Keratinocyte (primary cell): Measurements from ENCODE around the gene GSK3A. TPM values are rescaled to one million over a fixed set of nuclear protein-coding genes. Genes with fewer than 3 reads are reported as not detected.

Source experiments
- DNase-seq: peaks from one replicate; pipeline ENCODE4 v3.0.0-alpha.2; 2011; ENCODE audit warnings: low read depth, missing footprints, low spot score
- FAIRE-seq: peaks from 2 replicates; lab custom pipeline; 2011; peaks lifted over from hg19 to GRCh38; lab: Jason Lieb, UNC
- H2AFZ ChIP-seq: 2 replicates; pipeline ENCODE4 v1.6.0; 2012; ENCODE audit warnings: low read length, control low read depth, inconsistent platforms; ENCODE audit not compliant: control insufficient read depth
- H3K27ac ChIP-seq: 2 replicates; pipeline ENCODE4 v1.5.1; 2011; ENCODE audit warnings: low read length; ENCODE audit not compliant: control insufficient read depth, insufficient read depth
- H3K27me3 ChIP-seq: 3 replicates; pipeline ENCODE4 v1.6.0; 2011; ENCODE audit warnings: low read length; ENCODE audit not compliant: control insufficient read depth, insufficient read depth; ENCODE audit errors: extremely low read depth
- H3K36me3 ChIP-seq, 2 experiments: 2 replicates in 1 of 2; 3 replicates in 1 of 2; pipeline ENCODE4 v1.5.1; 2011; ENCODE audit warnings: low read length in 2 of 2, mild to moderate bottlenecking in 1 of 2; ENCODE audit not compliant: control insufficient read depth in 2 of 2, insufficient read depth in 2 of 2; ENCODE audit errors: extremely low read depth in 1 of 2
- H3K4me1 ChIP-seq: 3 replicates; pipeline ENCODE4 v1.5.1; 2011; ENCODE audit warnings: low read length; ENCODE audit not compliant: control insufficient read depth, insufficient read depth; ENCODE audit errors: extremely low read depth
- H3K4me2 ChIP-seq: 3 replicates; pipeline ENCODE4 v1.6.0; 2011; ENCODE audit warnings: low read depth, low read length; ENCODE audit not compliant: control insufficient read depth, insufficient read depth; ENCODE audit errors: extremely low read depth
- H3K4me3 ChIP-seq, 3 experiments: fragments of 200-600 bp in 1 of 3; sonication (generic) in 1 of 3; 2 replicates in 2 of 3; 3 replicates in 1 of 3; pipeline ENCODE4 v1.5.1; 2011 to 2016; ENCODE audit warnings: low read length in 3 of 3, mild to moderate bottlenecking in 3 of 3, control low read depth in 2 of 3, inconsistent platforms in 1 of 3, low read depth in 1 of 3, mixed read lengths in 1 of 3, mixed run types in 1 of 3, moderate library complexity in 1 of 3; ENCODE audit not compliant: control insufficient read depth in 2 of 3, insufficient read depth in 2 of 3; ENCODE audit errors: extremely low read depth in 1 of 3
- H3K79me2 ChIP-seq: 2 replicates; pipeline ENCODE4 v1.6.0; 2012; ENCODE audit warnings: low read length; ENCODE audit not compliant: control insufficient read depth, insufficient read depth
- H3K9ac ChIP-seq: 3 replicates; pipeline ENCODE4 v1.6.0; 2011; ENCODE audit warnings: low read length; ENCODE audit not compliant: control insufficient read depth, insufficient read depth; ENCODE audit errors: extremely low read depth
- H3K9me1 ChIP-seq: 3 replicates; pipeline ENCODE4 v1.6.0; 2011; ENCODE audit warnings: low read length; ENCODE audit not compliant: control insufficient read depth, insufficient read depth; ENCODE audit errors: extremely low read depth
- H3K9me3 ChIP-seq: 2 replicates; pipeline ENCODE4 v1.5.1; 2012; ENCODE audit warnings: low read depth, low read length; ENCODE audit not compliant: control insufficient read depth
- H4K20me1 ChIP-seq: 3 replicates; pipeline ENCODE4 v1.6.0; 2011; ENCODE audit warnings: low read length; ENCODE audit not compliant: control insufficient read depth, insufficient read depth; ENCODE audit errors: extremely low read depth
- EZH2 ChIP-seq: IDR thresholded peaks from one replicate; pipeline ENCODE4 v1.6.1; 2012; ENCODE audit warnings: inconsistent platforms, mild to moderate bottlenecking, low read length, moderate library complexity
- dilution Hi-C: fragments of 300-500 bp; cut with MboI; formaldehyde crosslinking; loops from one replicate; pipeline ENCODE4 v1.7.0; 2020; ENCODE audit warnings: low sequenced_read_pairs; ENCODE audit not compliant: extremely low pct_ligation_motif_present
- polyA plus RNA-seq, 5 experiments: library from polyadenylated mRNA; depleted of rRNA in 3 of 5; stranded (reverse) in 3 of 5; stranded (forward) in 1 of 5; unstranded in 1 of 5; fragments of >200 nt; gene quantifications; 1 replicate in 1 of 5; 2 replicates in 3 of 5; 3 replicates in 1 of 5; pipeline versions ENCODE4 v1.2.1 to v1.2.3, GENCODE V29; 2011 to 2012; ENCODE audit warnings: missing spikeins in 2 of 5, low read depth in 1 of 5, low replicate concordance in 1 of 5
- TF ChIP-seq, protein P1 (sequence below), 3 experiments: IDR thresholded peaks in 1 of 3; conservative IDR thresholded peaks in 1 of 3; optimal IDR thresholded peaks in 1 of 3; 2 replicates in 2 of 3; 3 replicates in 1 of 3; pipeline versions ENCODE3 to v1.5.1; 2011; ENCODE audit warnings: low read length in 3 of 3, mild to moderate bottlenecking in 3 of 3, moderate library complexity in 2 of 3, control low read depth in 1 of 3, inconsistent platforms in 1 of 3; ENCODE audit not compliant: insufficient read depth in 2 of 3; ENCODE audit errors: extremely low read depth in 1 of 3

Gene GSK3A
- polyA plus RNA-seq, 1 donor (not counting 4 experiments of a cell fraction or from before 2014, with no cell fraction given): 36.9 TPM

DNA sequence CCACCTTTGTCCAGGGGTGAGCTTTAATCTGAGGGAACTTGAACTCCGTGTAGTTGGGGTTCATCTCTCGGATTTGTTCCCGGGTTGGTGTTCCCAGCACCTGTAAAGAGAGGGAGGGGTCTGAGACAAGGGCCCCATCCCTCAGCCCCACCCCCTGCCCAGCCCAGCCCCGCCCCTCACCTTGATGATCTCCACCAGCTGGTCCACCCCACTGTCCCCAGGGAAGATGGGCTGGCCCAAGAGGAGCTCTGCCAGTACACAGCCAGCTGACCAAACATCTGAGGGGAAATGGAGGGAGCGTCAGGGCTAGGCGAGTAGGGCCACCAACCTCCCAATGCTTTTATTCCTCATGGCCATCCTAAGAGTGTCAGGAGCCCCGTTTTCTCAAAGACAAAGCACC, 9.3 kb downstream of the GSK3A start:
- H3K27me3 ChIP-seq: no peaks in the 10 kb centered on the region
- no peaks in the 10 kb centered on the region for H3K4me1 ChIP-seq
- dilution Hi-C loops: no loop called here
- no peak overlapping the region for H3K4me2 ChIP-seq
- no peak overlapping the region for H3K4me3 ChIP-seq
- peaks cover 35% of the 10 kb centered on the region for H3K79me2 ChIP-seq
- H4K20me1 ChIP-seq: peaks cover 9% of the 10 kb centered on the region
- H3K9ac ChIP-seq: no peak overlapping the region
- no peaks in the 10 kb centered on the region for H3K9me3 ChIP-seq
- H3K36me3 ChIP-seq: peaks cover 46 to 47% of the 10 kb centered on the region in 2 experiments
- DNase-seq (no peak), FAIRE-seq (no peak)
- no peak overlapping the region for H3K27ac ChIP-seq
- H2AFZ ChIP-seq: no peak overlapping the region
- H3K9me1 ChIP-seq: no peaks in the 10 kb centered on the region
- no peak for TF ChIP-seq EZH2
- TF ChIP-seq, protein P1, sequence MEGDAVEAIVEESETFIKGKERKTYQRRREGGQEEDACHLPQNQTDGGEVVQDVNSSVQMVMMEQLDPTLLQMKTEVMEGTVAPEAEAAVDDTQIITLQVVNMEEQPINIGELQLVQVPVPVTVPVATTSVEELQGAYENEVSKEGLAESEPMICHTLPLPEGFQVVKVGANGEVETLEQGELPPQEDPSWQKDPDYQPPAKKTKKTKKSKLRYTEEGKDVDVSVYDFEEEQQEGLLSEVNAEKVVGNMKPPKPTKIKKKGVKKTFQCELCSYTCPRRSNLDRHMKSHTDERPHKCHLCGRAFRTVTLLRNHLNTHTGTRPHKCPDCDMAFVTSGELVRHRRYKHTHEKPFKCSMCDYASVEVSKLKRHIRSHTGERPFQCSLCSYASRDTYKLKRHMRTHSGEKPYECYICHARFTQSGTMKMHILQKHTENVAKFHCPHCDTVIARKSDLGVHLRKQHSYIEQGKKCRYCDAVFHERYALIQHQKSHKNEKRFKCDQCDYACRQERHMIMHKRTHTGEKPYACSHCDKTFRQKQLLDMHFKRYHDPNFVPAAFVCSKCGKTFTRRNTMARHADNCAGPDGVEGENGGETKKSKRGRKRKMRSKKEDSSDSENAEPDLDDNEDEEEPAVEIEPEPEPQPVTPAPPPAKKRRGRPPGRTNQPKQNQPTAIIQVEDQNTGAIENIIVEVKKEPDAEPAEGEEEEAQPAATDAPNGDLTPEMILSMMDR (optimal IDR thresholded peaks at IDR 0.05 in 1 of 3, IDR thresholded peaks at IDR 0.05 in 1 of 3, conservative IDR thresholded peaks at IDR 0.05 in 1 of 3; ENCODE audit: extremely low read depth in 1 of 3, insufficient read depth in 2 of 3, low read length in 3 of 3): no peak

DNA sequence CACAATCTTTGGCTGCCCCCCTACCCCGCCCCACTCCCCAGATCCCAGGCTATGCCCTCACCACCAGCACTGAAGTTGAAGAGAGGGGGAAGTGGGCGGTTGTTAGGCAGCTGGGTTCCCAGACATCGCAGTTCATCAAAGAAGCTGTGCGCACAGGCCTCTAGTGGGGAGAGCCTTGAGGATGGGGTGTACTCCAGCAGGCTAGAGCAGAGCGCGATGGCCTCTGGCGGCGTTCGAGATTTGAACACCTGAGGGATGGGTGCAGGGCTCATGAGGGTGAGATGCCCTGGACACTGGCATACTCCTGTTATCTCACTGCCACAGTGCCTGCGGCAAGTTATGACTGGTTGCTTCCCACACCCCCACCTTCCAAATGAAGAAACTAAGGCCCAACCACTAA, 10.0 kb downstream of the GSK3A start:
- no peak overlapping the region for H3K4me3 ChIP-seq
- no peak overlapping the region for H3K4me2 ChIP-seq
- H4K20me1 ChIP-seq: peaks cover 11% of the 10 kb centered on the region
- H3K36me3 ChIP-seq: peaks cover 47% of the 10 kb centered on the region in 2 experiments
- DNase-seq (no peak), FAIRE-seq (no peak)
- no peaks in the 10 kb centered on the region for H3K27me3 ChIP-seq
- H3K27ac ChIP-seq: no peak overlapping the region
- TF ChIP-seq EZH2: no peak
- TF ChIP-seq, protein P1 (optimal IDR thresholded peaks at IDR 0.05 in 1 of 3, IDR thresholded peaks at IDR 0.05 in 1 of 3, conservative IDR thresholded peaks at IDR 0.05 in 1 of 3; ENCODE audit: extremely low read depth in 1 of 3, insufficient read depth in 2 of 3, low read length in 3 of 3): no peak
- no peak overlapping the region for H3K9ac ChIP-seq
- dilution Hi-C loops: no loop called here
- H3K79me2 ChIP-seq: peaks cover 40% of the 10 kb centered on the region
- no peaks in the 10 kb centered on the region for H3K9me3 ChIP-seq
- no peaks in the 10 kb centered on the region for H3K4me1 ChIP-seq
- H3K9me1 ChIP-seq: no peaks in the 10 kb centered on the region
- H2AFZ ChIP-seq: no peak overlapping the region
